Muscle of back (tissue), 11 donors: ENCODE measurements around the gene GPATCH3. TPM values are rescaled to one million over a fixed set of nuclear protein-coding genes. Genes with fewer than 3 reads are reported as not detected.
A peak's percentile ranks its signal among the peaks of the same experiment; 100 is the strongest.
"Not testable (repeated sequence)": the region's sequence is repeated elsewhere in the genome, so short reads cannot be mapped to it uniquely, and the experiment has no call there.

Experiments used
- DNase-seq, 3 donors: peaks; one replicate each; pipeline versions ENCODE4 v3.0.0 to v3.0.0-alpha.2; 2013
- polyA plus RNA-seq, 10 donors: library from polyadenylated mRNA; unstranded; fragments of 120-200 nt; gene quantifications; one replicate each; pipeline ENCODE4 v1.2.1, GENCODE V29; 2013; ENCODE audit not compliant: insufficient read length in 10 of 10

GPATCH3 gene
- polyA plus RNA-seq, 10 donors = 7.7 to 12.8 (median 9.5) TPM

DNA sequence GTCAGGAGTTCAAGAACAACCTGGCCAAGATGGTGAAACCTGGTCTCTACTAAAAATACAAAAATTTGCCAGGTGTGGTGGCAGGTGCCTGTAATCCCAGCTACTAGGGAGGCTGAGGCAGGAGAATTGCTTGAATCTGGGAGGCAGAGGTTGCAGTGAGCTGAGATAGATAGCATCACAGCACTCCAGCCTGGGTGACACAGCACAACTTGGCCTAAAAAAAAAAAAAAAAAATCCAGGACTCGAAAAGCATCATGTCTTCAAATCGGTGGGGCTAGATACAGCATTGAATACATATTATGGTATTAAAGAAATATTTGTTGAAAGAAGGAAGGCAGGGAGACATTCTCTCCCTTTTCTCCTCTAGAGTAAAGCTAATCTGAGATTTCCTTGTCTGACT lies 27.2 kb downstream of the GPATCH3 start:
- DNase-seq = not testable (repeated sequence)

DNA sequence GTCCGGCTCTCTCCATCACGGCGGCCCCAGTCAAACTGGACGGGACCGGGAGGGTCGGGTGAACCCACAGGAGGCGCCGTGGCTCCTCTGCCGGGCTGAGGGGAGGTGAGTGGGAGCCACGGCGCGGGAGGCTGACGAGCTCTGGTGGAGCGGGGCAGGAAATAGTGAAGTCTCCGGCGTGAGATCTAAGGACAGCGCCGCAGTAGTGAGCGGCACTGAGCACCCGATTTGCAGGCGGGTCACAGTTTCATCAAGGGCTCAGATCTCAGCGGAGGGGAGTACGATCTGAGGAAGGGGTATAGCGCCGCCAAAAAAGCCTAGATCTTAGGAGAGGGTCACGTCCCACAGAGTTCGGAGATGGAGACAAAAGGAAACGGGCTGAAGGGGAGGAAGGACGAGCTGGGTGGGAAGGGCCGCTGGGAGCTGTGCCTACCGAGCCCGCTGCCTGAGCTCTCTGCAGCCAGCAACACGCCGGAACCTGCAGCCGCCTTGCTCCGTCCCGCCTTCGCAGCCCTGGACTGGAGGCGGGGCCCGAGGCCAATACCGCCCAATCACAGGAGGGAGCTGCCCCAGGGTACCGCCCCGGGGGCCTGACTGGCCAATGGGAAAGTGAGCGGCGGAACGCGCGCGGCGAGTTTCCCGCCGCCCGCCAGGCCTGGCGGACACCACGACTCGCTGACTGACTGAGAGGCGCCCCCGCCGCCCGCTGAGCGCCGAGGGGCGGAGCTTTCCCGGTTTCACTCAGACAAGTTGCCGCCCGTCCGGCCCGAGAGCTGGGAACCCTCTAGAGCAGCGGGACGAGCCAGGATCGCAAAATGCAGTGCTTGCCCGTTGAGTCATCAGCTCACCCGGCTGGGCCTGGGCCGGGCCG lies 35.4 kb downstream of the GPATCH3 start:
- DNase-seq = peak; percentile 98 to 99 (median 98)

DNA sequence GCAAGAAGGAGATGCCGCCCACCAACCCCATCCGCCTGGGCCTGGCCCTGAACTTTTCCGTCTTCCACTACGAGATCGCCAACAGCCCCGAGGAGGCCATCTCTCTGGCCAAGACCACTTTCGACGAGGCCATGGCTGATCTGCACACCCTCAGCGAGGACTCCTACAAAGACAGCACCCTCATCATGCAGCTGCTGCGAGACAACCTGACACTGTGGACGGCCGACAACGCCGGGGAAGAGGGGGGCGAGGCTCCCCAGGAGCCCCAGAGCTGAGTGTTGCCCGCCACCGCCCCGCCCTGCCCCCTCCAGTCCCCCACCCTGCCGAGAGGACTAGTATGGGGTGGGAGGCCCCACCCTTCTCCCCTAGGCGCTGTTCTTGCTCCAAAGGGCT lies 36.6 kb downstream of the GPATCH3 start:
- DNase-seq = no peak

DNA sequence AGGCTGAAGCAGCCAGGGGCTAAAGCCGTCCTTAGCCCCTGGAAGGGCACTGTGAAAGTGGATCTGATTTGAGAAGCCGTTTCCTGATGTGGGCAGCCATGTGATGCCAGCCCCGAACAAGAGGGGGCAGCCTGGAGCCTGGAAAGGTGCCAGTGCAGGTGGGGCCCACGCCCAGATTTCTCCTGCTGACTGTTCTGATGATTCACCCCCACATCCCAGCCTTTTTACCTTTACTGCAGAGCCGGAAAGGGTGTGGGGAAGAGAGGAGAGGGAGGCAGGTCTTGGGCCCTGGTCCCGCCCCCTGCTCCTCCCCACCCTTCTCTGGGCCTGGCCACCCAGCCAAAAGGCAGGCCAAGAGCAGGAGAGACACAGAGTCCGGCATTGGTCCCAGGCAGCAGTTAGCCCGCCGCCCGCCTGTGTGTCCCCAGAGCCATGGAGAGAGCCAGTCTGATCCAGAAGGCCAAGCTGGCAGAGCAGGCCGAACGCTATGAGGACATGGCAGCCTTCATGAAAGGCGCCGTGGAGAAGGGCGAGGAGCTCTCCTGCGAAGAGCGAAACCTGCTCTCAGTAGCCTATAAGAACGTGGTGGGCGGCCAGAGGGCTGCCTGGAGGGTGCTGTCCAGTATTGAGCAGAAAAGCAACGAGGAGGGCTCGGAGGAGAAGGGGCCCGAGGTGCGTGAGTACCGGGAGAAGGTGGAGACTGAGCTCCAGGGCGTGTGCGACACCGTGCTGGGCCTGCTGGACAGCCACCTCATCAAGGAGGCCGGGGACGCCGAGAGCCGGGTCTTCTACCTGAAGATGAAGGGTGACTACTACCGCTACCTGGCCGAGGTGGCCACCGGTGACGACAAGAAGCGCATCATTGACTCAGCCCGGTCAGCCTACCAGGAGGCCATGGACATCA lies 37.2 kb downstream of the GPATCH3 start, which contains the start of gene SFN:
TSS of gene SFN (plus strand) at position 369 of the 904 bp plus-strand sequence. CDS start at position 433, 64 bp downstream.
- no peak for DNase-seq

DNA sequence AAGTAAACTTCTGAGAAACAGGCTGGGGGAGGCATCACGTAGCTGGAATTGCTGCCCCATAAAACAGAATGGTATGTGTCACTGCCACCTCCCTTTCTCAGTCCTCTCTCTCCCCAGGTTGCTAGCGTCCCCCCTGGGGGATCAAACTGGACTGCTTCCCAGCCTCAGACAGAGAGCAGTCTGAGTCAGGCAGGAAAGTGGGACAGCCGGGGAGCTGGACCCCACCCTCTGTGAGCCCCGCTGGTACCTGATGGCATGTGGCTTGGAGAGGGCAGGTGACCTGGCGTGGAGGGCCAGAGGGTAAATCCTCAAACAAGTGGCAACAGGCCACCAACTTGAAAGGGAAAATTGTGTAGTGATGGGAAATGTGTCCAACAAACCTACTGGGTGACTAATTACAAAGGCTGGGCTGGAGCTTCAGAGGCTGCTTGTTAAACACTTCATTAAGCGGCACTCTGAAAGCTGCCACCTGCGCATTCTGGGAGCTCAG lies 38.3 kb downstream of the GPATCH3 start:
- DNase-seq = no peak

DNA sequence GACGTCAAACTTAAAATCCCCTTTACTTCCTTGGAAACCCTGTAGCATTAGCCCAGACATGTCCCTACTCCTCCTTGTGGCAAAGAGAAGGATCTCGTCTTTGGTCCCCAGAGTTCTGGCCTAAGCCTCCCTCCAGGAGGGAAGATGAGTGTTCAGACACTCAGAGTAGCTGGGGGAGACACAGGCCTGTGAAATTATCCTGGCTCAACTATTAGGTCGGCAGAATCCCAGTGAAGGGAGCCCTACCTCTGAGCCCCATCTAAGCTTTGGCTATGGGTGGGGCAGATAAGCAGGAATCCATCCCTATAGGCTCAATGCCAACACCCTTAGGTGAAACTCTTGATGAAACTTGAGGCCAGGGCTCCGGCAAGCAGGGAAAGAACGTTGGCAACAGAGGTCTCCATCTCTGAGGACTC lies 39.0 kb downstream of the GPATCH3 start:
- DNase-seq = no peak

DNA sequence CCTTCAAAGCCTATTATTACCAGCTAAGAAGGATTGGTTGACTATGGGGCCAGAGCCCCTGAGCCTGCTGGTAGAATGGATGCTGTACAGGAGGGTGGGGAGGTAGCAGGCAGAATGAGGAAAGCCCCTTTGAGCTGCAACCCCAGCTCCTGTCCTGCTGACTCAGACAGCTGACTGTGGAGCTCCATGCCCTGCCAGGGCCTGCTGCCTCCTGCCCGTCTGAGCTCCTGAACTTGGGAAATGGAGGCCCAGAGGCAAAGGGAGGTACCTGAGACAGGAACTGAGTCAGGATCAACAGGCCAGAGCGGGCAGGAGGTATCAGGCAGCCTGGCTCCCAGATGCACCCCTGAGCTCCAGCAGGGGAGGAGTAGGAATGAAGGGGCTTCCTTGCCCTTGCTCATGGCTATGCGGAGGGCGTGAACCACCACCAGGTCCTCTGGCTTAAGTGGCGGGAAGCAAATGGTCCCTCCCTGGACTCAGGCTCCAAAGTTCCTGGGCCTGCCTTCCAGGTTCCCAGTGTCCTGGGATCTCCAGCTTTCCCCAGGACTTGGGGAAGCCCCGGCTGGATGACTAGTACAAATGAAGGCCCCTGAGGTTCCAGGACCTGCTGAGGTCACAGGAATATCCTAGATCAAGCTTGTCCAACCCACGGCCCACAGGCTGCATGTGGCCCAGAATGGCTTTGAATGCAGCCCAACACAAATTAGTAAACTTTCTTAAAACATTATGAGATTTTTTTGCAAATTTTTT lies 41.2 kb downstream of the GPATCH3 start:
- DNase-seq = no peak

DNA sequence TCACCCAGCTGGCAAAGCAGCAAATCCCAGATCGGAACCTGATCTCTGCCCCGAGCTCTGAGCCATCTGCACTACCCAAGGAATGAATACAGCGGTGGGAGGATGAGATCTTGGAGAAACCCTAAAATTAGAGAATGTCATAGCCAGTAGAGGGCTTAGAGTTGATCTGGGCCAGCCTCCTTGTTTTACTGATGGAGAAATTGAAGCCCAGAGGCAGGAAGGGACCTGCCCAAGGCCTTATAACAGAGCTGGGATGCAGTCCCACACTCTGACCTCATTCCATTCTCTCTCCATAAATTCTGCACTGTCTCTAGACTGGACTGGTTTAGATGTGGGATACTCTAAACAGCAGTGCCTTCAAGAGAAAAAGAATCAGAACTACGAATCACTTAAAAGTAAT lies 42.1 kb downstream of the GPATCH3 start:
- peak in 2 of 3 donors; percentile 28 to 59 for DNase-seq

DNA sequence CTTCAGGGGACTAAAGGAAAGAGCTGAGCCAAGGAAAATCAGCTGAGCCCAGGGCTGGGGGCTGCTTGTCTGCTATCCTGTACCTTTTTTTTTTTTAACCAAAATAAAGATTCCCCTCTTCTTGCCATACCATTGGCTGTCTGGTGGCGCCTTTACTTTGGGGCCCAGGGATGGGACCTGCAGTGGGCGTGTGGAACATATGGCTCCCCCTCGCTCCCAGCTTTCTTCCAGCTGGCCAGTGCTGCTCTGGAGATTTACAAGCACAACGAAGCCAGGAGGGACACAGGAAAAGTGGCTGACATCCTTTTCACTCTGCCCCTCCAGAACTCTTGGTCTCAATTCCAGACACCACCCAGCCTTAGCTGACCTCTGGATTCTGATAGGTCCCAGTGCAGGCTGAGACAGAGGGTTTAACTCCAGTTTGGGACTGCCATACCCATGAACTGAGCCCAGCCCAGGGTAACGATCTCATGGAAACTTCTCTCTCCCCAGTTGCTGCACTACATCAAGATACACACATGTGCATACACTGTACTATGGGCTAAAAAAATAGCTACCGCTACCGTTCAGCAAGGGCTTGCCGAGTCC lies 42.7 kb downstream of the GPATCH3 start:
- peak in 1 of 3 donors; percentile 64 for DNase-seq

DNA sequence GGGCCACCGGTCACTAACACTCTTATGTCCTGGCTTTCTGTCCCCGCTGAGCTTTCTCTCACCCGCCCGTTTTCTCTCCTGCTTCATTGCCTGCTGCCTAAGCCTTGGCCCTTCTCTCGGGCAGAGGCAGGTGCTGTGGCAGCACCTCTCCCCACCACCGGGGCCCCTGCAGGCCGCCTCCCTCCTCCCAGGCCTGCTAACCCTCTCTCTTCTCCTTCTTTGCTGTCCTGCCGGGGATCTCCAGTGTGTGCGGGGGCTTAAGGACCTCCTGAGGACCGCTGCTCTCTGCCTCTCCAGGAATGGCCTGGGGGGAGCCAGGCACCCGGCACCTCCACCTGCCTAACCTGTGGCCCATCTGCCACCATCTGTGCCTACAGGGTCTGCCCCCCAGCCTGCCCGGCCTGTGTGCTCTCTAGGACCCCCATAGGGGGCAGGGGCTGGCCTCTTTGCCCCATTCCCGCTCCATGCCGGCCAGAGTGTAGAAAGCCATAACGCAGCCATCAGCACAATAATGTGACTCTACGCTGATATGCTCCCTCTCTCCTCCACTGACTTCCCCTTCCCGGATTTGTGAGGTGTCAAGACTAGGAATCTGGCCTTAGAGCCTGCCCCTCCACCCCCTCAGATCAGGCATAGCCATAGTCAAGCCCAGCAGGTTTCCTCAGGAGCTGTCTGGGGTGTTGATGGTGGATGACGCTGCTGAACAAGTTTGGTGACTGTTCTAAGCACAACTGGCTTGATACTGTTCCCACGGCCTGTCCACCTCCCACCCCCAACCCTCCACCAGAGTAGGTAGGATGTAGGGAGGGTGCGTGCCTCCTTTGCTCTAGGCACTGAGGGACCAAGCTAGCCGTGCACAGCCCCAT lies 43.4 kb downstream of the GPATCH3 start:
- no peak for DNase-seq

DNA sequence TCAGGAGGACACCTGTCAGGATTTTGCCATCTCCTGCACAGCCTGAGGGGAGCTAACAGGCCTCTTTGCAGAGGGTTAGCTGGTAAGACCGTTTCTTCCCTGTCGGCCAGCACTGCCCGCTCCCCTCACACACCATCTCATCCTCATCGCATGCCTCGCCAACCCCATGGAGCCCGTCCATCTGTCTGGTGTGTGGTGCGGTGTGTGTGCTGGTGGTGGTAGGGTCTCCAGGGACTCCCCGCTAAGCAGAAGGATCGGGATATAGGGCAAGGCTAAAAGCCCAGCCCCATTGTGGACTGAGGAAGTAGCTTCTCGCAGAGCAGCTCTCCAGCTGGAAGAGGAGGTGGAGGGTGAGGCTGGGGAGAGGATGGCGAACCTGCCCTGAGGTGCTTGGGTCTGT lies 44.1 kb downstream of the GPATCH3 start:
- DNase-seq = no peak

DNA sequence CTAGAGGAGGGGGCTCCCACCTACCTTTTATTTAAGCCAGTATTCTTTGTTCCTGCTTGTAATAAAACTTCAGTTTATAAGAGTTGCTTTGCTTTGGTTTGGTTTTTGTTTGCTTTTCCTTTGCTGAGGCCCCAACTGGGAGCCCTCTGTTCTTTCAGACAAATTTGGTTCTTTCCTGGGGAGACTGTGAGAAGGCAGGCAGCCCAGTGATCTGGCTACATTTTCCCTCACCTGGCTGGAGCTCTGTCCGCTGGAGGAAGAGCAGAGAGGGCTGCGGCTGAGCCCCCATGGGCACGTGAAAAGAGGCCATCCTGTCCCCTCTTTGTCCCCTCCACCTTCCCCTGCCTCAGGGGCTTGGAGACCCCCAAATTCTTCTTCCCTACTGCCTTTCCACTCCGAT lies 44.6 kb downstream of the GPATCH3 start:
- DNase-seq = no peak

DNA sequence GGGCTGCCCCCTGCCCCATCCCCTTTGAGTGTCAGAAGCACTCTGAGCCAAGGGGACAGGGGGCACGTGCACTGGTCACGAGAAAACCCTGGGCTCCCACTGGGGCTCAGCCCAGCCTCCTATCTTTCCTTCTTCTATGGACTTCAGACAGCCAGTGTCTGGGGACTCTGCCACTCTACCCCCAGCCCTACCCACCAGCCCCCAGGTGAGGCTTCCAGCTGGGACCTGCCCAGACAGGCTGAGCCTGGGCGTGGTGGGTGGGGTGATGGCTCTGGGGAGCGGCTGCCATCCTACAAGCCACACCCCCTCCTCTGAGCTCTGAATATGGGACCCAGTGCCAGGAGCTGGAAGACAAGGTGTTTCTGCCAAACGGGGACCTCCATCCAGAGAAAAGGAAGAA lies 45.4 kb downstream of the GPATCH3 start:
- DNase-seq = no peak

DNA sequence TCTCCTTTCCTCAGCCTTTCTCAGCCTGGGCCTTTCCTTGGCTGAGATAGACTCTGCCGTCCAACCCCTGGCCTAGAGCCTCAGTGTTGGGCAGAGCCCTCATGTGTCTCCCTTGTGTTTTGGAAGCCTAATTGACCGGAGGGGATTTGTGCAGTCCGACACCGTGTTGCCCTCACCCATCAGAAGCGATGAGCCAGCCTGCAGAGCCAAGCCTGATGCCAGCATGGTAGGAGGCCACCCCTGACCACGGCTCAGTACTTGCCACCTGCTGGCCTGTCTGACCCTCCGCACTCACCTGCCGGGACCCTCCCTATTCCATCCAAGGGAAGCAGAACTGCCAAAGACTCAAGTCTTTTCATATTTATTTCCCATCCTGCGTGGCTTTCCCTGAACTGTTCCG lies 46.7 kb downstream of the GPATCH3 start:
- no peak for DNase-seq

DNA sequence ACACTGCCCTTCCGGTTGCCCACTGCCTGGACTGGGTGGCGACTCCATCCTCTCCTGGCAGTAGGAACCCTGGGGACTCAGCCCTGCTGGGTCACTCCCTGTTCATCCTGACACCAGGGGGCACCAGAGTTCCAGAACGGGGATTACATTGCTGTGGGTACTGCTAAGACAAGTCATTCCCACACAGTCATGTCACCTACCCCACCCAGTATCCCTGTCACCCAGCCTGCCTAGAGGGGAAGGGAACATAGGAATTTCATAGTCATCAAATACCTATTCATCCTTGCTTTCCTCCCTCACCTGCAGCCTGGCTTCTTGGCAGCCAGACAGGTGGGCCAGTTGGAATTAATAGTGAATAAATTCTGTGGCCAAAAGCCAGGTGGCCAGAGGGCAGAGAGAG lies 47.1 kb downstream of the GPATCH3 start:
- DNase-seq = peak; percentile 48 to 59 (median 56)

DNA sequence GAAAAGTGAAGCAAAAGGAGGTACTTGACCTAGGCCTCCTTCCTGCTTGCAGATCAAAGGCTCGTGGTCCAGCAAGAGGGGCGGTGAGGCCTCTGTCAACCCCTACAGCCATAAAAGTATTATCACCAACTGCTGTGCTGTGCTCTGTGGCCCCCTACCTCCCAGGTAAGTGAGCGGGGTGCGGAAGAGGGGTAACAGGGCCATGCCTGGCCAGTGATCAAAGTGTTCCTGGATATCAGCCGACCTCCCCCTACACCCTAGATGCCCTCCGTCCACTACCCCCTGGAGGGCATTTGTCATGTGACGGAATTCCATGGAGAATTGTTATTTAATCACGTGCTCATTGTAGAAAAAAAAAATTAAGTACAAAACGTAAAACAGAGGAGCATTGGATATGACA lies 47.6 kb downstream of the GPATCH3 start:
- no peak for DNase-seq

DNA sequence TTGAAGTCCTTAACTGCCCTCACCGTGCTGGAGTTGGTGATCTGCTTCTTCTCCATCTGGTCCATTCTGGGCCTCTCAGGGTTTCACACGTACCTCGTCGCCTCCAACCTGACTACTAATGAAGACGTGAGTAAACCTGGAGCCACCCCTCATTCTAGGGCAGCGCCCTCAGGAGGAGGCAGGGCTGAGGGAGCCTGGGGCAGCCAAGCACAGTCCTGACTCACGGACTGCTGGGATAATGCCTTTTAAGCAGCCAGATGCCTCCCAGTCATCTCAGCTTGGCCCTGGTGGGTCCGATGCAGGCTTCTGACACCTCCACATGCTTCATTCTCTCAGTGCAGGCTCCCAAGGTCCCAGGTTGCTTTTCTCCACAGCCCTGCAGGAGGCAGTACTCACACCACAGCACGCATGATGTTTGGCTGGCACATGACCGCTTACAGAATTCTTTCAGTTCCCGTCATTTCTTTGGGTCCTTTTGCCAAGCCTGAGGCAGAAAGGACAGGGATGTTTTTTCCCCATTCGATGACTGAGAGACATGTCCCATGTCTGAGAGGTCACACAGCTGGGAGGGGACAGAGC lies 49.1 kb downstream of the GPATCH3 start:
- no peak for DNase-seq

DNA sequence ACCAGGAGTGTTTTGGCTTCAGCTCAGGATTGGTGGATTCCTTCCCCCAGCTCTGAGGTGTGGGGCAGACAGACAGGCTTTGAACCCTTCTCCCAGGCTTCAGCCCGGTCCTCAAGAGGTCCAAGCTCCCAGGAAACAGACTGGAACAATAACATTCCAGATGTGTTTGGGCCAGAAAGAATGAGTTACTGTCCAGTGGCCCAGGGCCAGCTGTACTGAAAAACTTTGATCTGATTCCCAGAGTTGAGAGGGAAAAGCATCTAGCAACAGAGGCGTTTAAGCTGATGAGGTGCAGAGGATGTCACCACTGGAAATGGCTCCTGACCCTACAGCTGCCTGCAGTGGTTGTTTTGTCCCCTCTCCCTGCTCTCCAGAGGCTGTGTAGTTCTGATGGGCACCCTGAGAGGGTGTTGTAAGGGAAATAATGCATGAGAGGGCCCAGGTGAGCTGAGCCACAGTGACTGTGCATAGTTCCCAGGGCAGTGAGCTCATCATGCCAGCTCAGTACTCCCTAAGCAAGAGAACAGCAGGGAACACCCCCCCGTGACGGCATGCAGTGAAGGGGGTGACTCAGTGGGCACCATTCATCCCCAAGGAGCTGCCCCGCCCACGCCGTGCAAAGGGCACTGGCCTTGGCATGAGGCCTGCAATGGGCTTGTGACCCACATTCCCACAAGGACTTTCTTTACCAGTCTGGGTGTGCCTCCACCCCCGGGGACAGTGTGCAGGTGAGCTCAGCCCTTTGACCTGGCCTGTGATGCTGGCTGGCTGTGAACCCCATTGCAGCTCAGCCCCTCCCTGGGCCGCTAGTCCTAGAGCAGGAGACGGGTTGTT lies 51.1 kb downstream of the GPATCH3 start:
- peak in 1 of 3 donors; percentile 56 for DNase-seq

DNA sequence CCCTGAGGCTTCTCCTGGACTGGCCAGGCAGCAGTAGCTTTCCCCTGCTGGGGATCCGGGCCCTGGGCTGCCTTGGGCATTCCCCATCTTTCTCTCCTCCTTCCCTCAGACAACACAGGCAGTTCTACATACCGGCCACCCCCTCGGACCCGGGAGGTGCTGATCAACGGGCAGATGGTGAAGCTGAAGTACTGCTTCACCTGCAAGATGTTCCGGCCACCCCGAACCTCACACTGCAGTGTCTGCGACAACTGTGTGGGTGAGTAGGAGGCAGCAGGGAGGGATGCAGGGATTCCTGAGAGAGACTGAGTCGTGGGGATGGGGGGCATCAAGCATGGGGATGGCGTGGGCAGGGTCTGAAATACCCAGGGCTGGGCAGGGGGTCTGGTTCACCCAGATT lies 51.8 kb downstream of the GPATCH3 start:
- no peak for DNase-seq
